HG03103 (cell line): ENCODE results near the gene GSTM2.

ENCODE experiments used
- ATAC-seq: cut with Tn5 transposase; IDR thresholded peaks from one replicate; pipeline ENCODE4 v1.9.1; 2021; ENCODE audit warnings: low read depth; ENCODE audit not compliant: unreplicated experiment

Gene GSTM2

GRCh38 chr1:109667452-109668122, at the start of gene GSTM2:
Gene GSTM2 (plus strand): TSS chr1:109668057. CDS start chr1:109668116, 59 bp downstream.
- ATAC-seq, result peak; percentile 92

GRCh38 chr1:109618661-109619575, 48.9 kb upstream of the GSTM2 start:
- ATAC-seq, result no peak

GRCh38 chr1:109619576-109620400, 48.1 kb upstream of the GSTM2 start, which contains the start of the genes AMPD2 and GNAT2:
Gene AMPD2 (plus strand): TSS chr1:109619837. CDS start chr1:109621176, 1,339 bp downstream.
Gene GNAT2 (minus strand): TSS chr1:109619616. CDS start chr1:109612870, 6,746 bp downstream.
- ATAC-seq, result peak; percentile 48

GRCh38 chr1:109620401-109620791, 47.5 kb upstream of the GSTM2 start:
- ATAC-seq, result no peak

GRCh38 chr1:109620841-109621286, 47.0 kb upstream of the GSTM2 start:
- peak; percentile 59 for ATAC-seq

GRCh38 chr1:109621379-109622136, 46.3 kb upstream of the GSTM2 start:
- no peak for ATAC-seq

GRCh38 chr1:109622137-109622892, 45.5 kb upstream of the GSTM2 start:
- ATAC-seq, result no peak

GRCh38 chr1:109622895-109623294, 45.0 kb upstream of the GSTM2 start:
- ATAC-seq, result no peak

GRCh38 chr1:109623601-109624161, 44.2 kb upstream of the GSTM2 start:
- no peak for ATAC-seq

- ATAC-seq, result no peak
These were observed 43.5 kb upstream of the GSTM2 start for GRCh38 chr1:109624201-109625010.

- ATAC-seq, result no peak
These were observed 42.7 kb upstream of the GSTM2 start for GRCh38 chr1:109625176-109625575.

- no peak for ATAC-seq
These were observed 42.0 kb upstream of the GSTM2 start for GRCh38 chr1:109625601-109626560.

GRCh38 chr1:109626682-109627408, 41.0 kb upstream of the GSTM2 start:
- ATAC-seq, result no peak

GRCh38 chr1:109627692-109628399, 40.0 kb upstream of the GSTM2 start:
- ATAC-seq, result no peak

GRCh38 chr1:109628540-109629321, 39.1 kb upstream of the GSTM2 start:
- no peak for ATAC-seq
